HG02943 (cell line): ENCODE results near the gene PABPN1L.
"Not testable (repeated sequence)": the region's sequence is repeated elsewhere in the genome, so short reads cannot be mapped to it uniquely, and the experiment has no call there.

ENCODE experiments used
- ATAC-seq: cut with Tn5 transposase; IDR thresholded peaks from one replicate; pipeline ENCODE4 v1.9.1; 2021; ENCODE audit warnings: mild to moderate bottlenecking, low read depth, moderate library complexity; ENCODE audit not compliant: unreplicated experiment

PABPN1L gene

DNA sequence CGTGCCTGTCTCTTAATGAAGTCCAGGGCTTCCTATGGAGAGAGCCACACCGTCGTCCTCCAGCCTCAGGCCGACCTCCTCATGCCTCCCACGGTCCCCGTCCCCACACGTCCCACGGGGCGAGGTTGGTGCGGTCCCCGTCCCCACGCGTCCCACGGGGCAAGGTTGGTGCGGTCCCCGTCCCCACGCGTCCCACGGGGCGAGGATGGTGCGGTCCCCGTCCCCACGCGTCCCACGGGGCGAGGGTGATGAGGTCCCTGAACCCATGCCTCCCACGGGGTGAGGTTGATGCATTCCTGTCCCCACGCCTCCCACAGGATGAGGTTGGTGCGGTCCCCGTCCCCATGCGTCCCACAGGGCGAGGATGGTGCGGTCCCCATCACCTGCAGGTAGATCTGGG, 30.6 kb downstream of the PABPN1L start:
- ATAC-seq: no peak

DNA sequence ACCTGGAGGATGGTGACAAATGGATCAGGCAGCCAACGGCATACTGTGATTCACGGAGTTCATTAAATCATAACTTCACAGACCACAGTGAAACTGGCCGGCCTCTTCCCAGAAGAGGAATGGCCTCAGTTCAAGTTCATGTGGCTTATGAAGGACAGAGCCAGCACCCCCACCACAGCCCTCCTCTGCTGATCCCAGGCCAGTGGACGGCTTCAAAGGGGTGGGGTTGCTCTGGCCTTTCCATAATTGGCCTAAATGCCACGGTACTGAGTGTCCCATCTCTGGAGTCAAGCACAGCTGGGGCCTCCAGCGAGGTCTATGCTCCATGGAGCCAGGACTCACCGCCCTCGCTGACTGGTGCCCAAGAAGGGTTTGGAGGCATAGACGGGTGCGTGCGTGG, 31.1 kb downstream of the PABPN1L start:
- ATAC-seq: no peak

DNA sequence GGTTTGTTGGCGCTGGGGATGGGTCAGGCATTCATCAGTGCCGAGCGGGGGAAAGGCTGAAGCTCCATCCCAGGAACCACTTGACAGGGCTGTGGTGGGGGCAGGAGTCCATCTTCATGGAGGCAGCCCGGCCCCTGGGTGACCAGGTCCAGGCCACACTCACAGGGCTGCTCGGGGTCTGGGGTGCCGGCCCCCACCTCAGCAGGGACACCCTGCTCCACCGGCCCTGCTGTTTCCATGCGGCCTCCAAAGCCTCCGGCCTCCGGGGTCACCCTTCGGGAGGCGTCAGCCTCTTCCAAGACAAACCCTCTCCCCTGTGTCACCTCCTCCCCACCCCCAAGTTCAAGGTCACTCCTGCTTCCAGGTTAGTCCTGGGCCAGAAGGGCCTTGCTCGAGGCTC, 31.8 kb downstream of the PABPN1L start:
- ATAC-seq: no peak

DNA sequence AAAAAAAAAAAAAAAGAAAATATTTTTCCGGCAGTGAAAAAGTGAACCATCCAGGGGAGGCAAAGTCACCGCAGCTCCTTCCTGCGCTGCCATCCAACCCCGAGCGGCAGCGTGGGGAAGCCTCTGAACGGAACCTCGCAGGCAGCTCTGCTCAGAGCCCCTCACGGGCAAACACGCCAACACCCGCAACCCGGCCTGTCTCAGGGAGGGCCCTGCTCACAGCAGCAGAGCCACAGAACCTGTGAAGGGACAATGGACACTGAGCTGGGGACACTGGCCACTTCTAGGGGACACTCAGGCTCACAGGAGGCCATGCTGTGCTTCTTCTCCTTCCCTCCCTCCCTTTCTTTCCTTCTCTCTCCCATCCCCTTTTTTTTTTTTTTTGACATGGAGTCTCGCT, 33.4 kb downstream of the PABPN1L start:
- no peak for ATAC-seq

DNA sequence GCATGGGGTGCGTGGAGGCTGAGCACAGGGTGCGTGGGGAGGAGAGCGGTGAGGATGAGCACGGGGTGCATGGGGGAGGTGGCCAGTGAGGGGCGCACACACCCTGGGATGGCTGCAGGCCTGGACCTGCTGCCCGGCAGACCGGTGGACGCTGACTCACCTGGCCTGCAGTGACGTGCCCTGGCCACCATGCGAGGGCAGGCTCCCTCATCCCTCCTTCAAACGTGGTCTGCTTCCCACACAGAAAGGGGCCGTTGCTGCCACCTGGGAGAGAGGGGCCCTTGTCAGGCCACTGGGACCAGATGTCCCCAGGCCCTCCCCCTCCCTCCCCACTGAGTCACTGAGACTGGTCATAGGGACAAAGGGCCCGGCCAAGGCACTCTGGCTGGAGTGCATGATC, 34.6 kb downstream of the PABPN1L start:
- ATAC-seq: no peak

DNA sequence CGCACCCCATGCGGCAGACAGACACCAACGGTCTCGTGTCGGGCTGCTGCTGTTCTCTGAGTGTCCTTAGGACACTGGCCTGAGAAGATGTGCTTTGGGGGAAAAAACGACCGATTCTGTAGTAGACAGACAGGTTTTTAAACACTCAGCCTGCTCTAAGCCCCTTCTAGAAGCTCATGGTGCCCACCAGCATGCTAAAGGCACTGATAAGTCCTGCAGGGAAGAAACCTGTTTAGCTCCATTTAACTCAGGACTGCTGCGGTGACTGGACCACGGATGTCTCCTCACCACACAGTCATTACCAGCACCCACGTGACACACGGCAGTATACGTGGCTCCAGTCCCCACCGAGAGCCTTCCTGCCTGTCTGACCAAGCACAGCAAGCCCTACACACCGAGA, 35.7 kb downstream of the PABPN1L start:
- ATAC-seq: no peak

DNA sequence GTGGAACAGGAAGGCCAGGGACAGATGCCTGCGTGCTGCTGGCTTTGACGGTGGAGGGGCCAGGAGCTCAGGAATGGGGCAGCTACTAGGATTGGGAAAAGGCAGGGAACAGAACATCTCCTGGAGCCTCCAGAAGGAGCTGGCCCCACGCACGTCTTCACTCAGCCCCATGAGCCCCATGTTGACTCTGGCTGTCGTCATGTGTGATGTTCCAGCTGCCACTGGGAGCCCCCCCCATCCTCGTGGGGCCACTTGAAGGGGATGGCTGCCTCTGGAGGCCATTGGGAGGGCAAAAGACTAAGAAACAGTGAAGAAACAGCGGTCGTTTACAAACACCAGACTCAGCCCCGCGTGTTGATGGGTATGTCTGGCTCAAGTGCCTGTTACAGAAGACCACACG, 36.2 kb downstream of the PABPN1L start:
- ATAC-seq: no peak

DNA sequence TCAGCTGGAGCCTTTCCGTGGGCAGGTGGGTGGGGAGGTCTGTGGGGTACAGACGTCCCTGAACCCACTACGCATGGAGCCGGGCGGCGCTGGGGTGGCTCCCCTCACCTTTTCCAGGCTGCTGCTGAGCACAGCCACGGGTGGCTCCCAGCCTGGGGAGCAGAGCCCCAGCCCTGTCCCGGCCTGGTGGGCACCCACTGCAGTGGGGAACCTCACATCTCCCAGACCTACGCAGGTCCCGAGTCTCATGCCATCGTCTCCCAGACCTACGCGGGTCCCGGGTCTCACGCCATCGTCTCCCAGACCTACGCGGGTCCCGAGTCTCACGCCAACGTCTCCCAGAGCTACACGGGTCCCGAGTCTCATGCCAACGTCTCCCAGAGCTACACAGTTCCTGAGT, 37.7 kb downstream of the PABPN1L start:
- ATAC-seq: no peak

DNA sequence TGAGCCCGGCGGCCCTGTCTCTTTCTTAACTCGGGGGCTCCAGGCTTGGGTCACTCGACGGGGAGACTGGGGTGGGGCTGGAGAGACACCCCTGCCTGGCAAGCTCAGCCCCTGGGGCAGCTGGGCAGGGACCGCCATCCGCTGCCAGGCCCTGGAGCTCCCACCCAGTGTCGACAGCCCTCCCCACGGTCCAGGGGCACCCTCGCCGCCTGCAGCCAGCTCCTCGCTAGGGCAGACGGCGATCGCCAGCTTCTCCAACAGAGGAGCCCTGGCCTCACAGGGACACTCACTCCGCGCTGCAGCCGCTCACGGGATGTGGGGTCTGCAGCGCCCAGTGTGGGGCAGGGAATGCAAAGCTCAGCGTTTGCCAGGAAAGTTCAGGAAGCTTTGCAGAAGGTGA, 38.7 kb downstream of the PABPN1L start:
- no peak for ATAC-seq

DNA sequence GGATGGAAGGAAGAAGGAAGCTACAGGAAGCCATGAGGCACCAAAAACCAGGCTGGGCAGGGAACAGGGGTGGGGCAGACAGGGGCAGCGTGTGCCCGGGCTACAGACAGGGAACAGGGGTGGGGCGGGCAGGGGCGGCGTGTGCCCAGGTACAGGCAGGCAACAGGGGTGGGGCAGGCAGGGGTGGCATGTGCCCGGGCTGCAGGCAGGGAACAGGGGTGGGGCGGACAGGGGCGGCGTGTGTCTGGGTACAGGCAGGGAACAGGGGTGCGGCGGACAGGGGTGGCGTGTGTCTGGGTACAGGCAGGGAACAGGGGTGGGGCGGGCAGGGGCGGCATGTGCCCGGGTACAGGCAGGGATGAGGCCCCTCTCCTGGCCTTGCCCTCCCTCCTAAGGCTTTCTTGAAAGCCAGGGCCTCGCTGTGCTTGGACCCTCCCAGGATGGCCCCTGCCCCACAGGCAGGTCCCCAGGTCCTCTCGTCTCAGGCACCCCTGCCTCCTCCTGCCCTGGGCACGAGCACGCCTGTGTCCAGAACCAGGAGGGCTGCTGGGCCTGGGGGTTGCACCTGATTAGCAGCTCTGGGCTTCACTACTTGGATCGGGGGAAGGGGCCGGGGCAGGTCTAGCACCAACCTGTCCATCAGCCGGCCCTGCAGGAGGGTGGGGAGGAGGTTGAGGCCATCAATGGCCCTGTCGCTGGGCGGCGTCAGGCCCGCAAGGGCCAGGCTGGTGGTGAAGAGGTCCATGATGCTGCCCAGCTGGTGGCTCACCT, 40.2 kb downstream of the PABPN1L start:
- no peak for ATAC-seq

DNA sequence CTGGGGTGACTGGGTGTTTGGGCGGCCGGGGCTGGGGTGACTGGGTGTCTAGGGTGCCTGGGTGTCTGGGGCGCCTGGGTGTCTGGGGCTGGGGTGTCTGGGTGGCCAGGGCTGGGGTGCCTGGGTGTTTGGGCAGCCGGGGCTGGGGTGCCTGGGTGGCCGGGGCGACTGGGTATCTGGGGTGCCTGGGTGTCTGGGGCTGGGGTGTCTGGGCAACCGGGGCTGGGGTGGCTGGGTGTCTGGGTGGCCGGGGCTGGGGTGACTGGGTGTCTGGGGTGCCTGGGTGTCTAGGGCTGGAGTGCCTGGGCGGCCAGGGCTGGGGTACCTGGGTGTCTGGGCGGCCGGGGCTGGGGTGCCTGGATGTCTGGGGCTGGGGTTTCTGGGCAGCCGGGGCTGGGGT, 41.3 kb downstream of the PABPN1L start:
- no peak for ATAC-seq

DNA sequence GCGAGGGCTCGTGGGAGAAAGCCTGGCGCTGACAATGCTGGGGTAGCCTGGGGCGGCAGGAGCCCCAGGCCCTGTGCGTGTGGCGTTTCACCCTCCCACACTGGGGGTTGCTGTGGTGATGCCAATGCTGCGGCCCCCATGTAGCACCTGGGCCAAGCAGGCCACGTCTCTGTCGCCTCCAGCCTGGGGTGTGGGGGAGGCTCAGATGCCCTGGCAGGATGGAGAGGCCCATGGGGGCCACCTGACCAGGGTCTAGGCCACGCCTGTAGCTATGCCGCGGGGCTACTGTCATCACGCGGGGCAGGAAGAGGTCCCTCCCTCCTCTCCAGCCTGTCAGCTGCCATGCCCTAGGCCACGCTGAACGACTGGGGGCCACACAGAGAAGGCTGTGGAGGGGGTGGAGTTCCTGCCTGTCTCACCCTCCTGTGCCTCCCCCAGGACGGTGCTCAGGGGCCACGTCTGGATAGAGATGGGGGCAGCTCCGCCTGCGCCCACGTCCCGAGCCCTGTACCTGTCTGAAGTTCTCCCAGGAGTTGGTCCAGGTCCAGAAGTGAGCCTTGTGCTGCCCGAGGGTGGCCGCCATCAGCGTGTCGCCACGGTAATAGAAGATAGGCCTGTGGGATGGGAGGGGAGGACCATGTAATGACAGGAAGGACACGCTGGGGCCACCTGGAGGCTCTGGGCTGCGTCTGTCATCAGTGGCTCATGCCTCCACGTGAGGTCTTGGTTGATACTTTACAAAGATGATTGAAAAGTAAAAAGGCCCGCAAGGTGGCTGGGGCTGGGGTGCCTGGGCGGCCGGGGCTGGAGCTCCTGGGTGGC, 42.0 kb downstream of the PABPN1L start:
- ATAC-seq: no peak

DNA sequence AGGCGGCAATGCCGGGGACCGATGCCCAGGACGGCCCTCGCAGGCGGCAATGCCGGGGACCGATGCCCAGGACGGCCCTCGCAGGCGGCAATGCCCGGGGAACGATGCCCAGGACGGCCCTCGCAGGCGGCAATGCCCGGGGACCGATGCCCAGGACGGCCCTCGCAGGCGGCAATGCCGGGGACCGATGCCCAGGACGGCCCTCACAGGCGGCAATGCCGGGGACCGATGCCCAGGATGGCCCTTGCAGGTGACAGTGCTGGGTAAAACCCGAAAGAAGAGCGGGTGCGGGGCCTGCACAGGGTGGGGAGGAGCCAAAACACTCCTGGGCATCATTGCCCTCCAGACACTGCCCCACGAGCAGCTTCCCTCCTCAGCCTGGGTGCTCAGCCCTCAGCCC, 42.8 kb downstream of the PABPN1L start:
- not testable (repeated sequence) for ATAC-seq

DNA sequence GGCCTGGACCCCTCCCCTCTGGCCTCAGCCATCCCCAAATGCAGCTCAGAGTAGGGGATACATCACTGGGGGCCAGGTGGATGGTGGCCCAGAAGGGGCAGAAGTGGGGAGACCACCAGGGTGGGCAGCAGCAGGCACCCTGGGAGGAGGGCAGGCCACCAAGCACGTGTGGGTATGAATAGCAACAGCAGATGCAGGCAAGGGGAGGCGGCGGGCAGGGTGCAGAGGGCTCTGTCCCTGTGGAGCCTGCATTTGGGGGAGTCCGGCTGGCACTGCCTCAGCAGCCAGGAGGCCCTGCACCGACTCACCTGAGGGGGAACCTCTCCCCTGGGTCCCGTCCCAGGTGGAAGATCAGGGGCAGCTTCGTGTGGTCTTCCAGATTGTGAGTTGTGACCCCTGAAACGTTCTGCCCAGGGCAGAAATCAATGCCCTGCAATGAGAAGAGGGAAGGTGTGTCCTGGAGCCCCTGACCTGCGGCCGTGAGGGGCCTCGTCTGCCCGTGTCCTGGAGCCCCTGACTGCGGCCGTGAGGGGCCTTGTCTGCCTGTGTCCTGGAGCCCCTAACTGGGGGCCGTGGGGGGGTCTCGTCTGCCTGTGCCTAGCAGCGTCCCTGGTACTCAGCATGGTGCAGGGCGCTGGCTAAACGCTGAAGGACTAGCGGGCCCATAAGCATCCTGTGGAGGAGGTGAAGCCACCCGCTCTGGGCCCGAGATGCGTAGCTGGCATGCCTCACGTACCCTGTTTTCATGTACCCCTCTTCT, 44.0 kb downstream of the PABPN1L start:
- no peak for ATAC-seq

DNA sequence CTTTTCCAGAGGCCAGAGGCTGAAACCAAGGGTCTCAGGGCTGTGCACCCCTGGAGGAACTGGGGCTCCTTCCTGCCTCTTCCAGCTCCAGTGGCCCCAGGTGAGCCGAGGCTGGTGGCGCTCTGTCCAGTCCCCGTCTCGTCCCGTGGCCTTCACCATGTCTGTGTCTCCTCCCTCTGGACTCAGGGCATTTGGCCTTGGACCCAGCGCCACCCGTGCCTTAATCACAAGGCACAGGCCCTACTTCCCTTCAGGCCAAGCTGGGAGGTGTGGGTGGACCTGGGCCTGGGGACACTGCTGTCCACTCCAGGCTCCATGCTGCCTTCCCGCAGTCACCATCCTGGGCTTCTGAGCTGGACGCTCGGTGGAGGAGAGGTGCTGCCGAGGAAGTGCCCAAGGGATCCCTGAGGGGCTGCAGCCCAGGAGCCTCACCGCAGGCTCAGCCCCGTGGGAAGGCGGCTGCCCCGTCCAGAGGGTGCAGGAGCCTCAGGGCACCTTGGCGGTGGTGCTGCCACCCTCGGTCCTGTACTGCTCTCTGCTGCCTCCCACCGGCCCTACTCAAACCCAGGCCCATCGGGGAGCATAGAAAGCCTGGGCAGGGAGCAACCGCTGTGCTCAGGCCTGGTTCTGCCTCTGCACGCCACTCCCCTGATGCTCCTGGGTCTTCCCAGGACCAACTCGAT, 45.2 kb downstream of the PABPN1L start:
- ATAC-seq: no peak

DNA sequence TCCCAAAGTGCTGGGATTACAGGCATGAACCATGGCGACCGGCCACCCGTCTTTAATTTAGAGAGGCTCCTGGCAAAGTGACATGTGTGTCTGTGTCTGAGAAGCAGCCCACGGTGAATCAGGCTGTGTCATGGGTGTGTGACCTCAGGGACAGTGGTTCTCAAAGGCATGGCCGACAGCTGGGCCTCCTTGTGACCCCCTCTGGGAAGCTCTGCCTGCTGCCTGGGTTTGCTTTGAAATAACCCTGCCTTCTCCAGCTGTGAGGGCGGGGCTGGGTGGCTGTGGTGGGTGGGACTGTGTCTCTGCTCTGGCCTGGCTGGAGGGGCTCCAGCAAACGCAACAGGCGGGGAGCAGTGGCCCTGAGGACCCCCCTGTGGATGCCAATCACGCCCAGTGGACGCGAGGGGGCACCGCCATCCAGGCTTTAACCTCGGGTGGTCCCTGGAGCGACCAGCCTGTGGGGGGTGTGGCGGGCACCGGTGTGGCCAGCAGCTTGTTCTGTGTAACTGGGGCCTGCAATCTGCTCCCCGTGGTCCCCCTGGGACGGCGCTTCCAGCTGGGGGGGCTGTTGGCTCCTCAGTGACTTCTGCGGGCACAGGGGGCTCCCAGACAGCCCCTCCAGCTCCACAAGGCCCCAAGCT, 46.0 kb downstream of the PABPN1L start:
- ATAC-seq: no peak

DNA sequence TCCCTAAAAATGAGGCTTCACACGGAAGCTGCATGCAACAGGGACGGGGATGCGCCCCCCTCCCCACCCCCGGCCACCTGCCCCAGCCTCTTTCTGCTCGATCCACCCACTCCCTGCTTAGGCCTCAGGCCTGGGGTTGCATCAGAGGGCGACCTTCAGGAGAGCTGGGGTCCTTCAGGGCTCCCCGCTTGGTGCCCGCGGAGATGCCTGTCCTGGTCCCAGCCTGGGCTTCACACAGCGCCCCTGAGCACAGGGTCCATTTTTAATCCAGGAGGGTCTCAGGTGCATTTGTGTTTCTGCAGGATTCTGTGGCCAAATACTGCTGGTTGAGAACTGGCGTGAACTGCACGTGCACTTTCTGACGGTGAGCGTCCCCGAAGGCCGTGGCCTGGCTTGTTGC, 47.3 kb downstream of the PABPN1L start:
- ATAC-seq: no peak

DNA sequence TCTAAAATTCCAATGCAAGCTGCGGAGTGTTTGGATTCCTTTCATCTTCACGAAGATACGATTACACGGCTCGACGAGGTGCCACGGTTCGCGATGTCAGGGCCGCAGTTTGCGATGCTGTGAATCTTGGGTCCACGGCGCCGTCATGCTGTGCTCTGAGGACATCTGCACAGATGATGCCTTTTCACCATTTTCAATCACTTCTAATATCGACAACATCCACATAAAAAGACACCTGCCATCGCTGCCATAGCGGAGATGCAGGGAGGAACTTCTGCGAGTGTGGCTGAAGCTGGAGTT, 47.9 kb downstream of the PABPN1L start:
- ATAC-seq: no peak

DNA sequence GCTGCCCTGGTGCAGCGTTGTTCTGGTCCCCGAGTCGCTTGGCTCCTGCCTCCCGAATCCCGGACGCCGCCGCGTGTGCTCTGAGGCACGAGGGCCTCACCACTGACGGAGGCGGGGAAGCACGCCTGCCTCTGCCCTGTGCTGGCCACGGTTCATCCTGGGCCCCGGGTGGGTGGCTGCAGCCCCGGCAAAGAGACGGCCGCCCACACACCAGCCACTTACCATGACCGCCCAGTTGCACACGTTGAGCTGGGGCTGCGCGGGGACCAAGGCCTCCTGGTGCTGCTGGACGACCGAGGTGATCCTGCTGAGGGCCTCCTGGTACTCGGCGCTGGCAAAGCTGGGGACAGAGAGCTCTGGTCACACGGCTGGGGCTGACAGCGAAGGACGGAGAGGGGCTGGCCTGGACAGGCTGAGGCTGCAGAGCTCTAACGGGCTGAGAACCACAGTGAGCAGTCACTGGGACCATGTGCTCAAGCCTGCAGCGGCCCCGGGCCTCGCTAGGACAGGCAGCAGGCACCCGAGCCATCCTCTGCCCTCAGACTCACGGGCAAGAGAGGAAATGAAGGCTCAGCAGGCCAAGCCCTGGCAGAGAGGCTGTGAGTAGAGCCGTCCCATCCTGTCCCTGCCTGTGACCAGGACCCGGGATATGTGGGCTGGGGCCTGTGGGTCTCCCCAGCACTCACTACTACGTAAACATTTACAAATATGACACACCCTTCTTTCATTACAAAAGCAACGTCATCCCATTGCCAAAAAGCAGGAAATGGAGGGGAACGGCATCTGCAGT, 48.5 kb downstream of the PABPN1L start:
- ATAC-seq: no peak
